HepG2 (cell line): ENCODE data around the gene L3MBTL3. TPM values are rescaled to one million over a fixed set of nuclear protein-coding genes. Genes with fewer than 3 reads are reported as not detected.

Experiments
- ATAC-seq: fragments of 200-7000 bp; cut with Tn5 transposase; 3 replicates; pipeline ENCODE4 v1.9.1; 2020; ENCODE audit warnings: mild to moderate bottlenecking, moderate library complexity
- BruUV-seq: library from RNA; stranded (reverse); fragments of 400-500 nt; replicated peaks from 2 replicates; lab custom pipeline; 2021; lab: Mats Ljungman, UMichigan
- CTCF ChIA-PET: fragments of 300-600 bp; formaldehyde crosslinking; extraction: SDS; loops from one replicate; lab custom pipeline; 2021; ENCODE audit warnings: low total read pairs, inconsistent platforms, low intra/inter-chr PET ratio; lab: Yijun Ruan, JAX
- POLR2A ChIA-PET: fragments of 350-600 bp; sonication (Branson Sonifier 250); formaldehyde crosslinking; loops from one replicate; lab custom pipeline; 2020; ENCODE audit warnings: antibody characterized with exemption, inconsistent platforms; lab: Yijun Ruan, JAX
- DNase-seq: peaks from one replicate; pipeline ENCODE4 v3.0.0-alpha.2; 2015; ENCODE audit warnings: low spot score
- FAIRE-seq: peaks from 3 replicates; lab custom pipeline; 2011; peaks lifted over from hg19 to GRCh38; lab: Jason Lieb, UNC
- H2AFZ ChIP-seq: one replicate; pipeline ENCODE4 v1.6.1; 2011; ENCODE audit warnings: low read length, inconsistent platforms
- H3K27ac ChIP-seq: fragments of 300-600 bp; 3 replicates; pipeline ENCODE4 v1.8.0; 2011; ENCODE audit warnings: mixed run types, mild to moderate bottlenecking, mixed read lengths, low read length, inconsistent platforms; ENCODE audit not compliant: insufficient read depth; ENCODE audit errors: extremely low read length
- H3K27me3 ChIP-seq, 2 experiments: fragments of 200-600 bp in 1 of 2; 2 replicates in 1 of 2; 3 replicates in 1 of 2; pipeline versions ENCODE4 v1.6.0 to v1.8.0; 2011; ENCODE audit warnings: low read length in 2 of 2, mild to moderate bottlenecking in 2 of 2, moderate library complexity in 2 of 2, inconsistent platforms in 1 of 2; ENCODE audit not compliant: insufficient read depth in 2 of 2, control insufficient read depth in 1 of 2
- H3K36me3 ChIP-seq, 2 experiments: fragments of 200-600 bp in 1 of 2; replicated peaks in 1 of 2; 2 replicates in 1 of 2; 3 replicates in 1 of 2; pipeline versions ENCODE4 v1.5.1 to v1.8.0; 2011; ENCODE audit warnings: low read length in 2 of 2, inconsistent platforms in 1 of 2; ENCODE audit not compliant: insufficient read depth in 2 of 2, control insufficient read depth in 1 of 2
- H3K4me1 ChIP-seq: 2 replicates; pipeline ENCODE4 v1.5.1; 2012; ENCODE audit warnings: low read length, inconsistent platforms; ENCODE audit not compliant: insufficient read depth
- H3K4me2 ChIP-seq: 2 replicates; pipeline ENCODE4 v1.6.0; 2011; ENCODE audit warnings: low read depth, low read length, inconsistent platforms
- H3K4me3 ChIP-seq, 3 experiments: fragments of 200-600 bp in 1 of 3; sonication (generic), shearing (Covaris generic) in 1 of 3; replicated peaks in 1 of 3; 2 replicates each; pipeline ENCODE4 v1.5.1; 2011 to 2016; ENCODE audit warnings: low read length in 3 of 3, inconsistent platforms in 2 of 3, low read depth in 2 of 3, mild to moderate bottlenecking in 2 of 3, control low read depth in 1 of 3, mixed read lengths in 1 of 3; ENCODE audit not compliant: insufficient read depth in 1 of 3
- H3K79me2 ChIP-seq: one replicate; pipeline ENCODE4 v1.6.1; 2011; ENCODE audit warnings: low read length, inconsistent platforms; ENCODE audit not compliant: insufficient read depth
- H3K9ac ChIP-seq: 2 replicates; pipeline ENCODE4 v1.6.0; 2011; ENCODE audit warnings: mild to moderate bottlenecking, low read depth, low read length, inconsistent platforms; ENCODE audit not compliant: insufficient read depth
- H3K9me3 ChIP-seq: 2 replicates; pipeline ENCODE4 v1.5.1; 2012; ENCODE audit warnings: mild to moderate bottlenecking, low read length
- H4K20me1 ChIP-seq: 2 replicates; pipeline ENCODE4 v1.6.0; 2011; ENCODE audit warnings: inconsistent platforms, mild to moderate bottlenecking, low read length, moderate library complexity; ENCODE audit not compliant: insufficient read depth
- HMGXB3 ChIP-seq: sonication (generic); formaldehyde crosslinking; IDR thresholded peaks from 2 replicates; pipeline ENCODE4 v1.4.0; 2020; ENCODE audit warnings: missing genetic modification reagents, borderline replicate concordance
- KAT2B ChIP-seq: fragments of 150-350 bp; IDR thresholded peaks from 2 replicates; pipeline ENCODE4 v1.6.1; 2014; ENCODE audit warnings: low read depth, low read length, borderline replicate concordance
- MAFF ChIP-seq: IDR thresholded peaks from 2 replicates; pipeline ENCODE4 v1.6.1; 2011; ENCODE audit warnings: low read depth, low read length, improper control_type of control experiment
- MAFK ChIP-seq, 2 experiments: IDR thresholded peaks in 1 of 2; conservative IDR thresholded peaks in 1 of 2; 2 replicates each; pipeline ENCODE4 v1.6.1; 2011; ENCODE audit warnings: improper control_type of control experiment in 2 of 2, low read length in 2 of 2
- TFAP4 ChIP-seq: sonication (generic); IDR thresholded peaks from 2 replicates; pipeline ENCODE4 v1.6.1; 2016; ENCODE audit warnings: low read depth, borderline replicate concordance
- ZBTB10 ChIP-seq: sonication (generic); formaldehyde crosslinking; IDR thresholded peaks from 2 replicates; pipeline ENCODE4 v1.4.0; 2020; ENCODE audit warnings: missing genetic modification reagents, borderline replicate concordance
- WGBS: methylation state at CpG from one replicate; pipeline ENCODE4 v1.1.6; 2017; ENCODE audit warnings: low lambda C conversion rate; 5-methylcytosine and 5-hydroxymethylcytosine counted together
- in situ Hi-C: cut with HindIII; loops from 2 replicates; pipeline ENCODE4 v1.10.0; 2017; ENCODE audit warnings: low pct_unique_long_range_greater_than_20kb; ENCODE audit not compliant: extremely low pct_ligation_motif_present
- intact Hi-C: fragments of 100-400 bp; cut with micrococcal nuclease; formaldehyde crosslinking; loops from one replicate; pipeline ENCODE4 v1.10.0; 2022; ENCODE audit not compliant: unreplicated experiment
- polyA plus RNA-seq, 8 experiments: library from polyadenylated mRNA; depleted of rRNA in 3 of 8; stranded (reverse) in 7 of 8; unstranded in 1 of 8; fragments of >200 nt; fragmentation: Illumina TruSeq in 4 of 8; extraction: Trizol in 4 of 8; gene quantifications; 2 replicates each; pipeline versions ENCODE4 v1.2.1 to v1.2.3, GENCODE V29; 2011 to 2016; ENCODE audit warnings: low read depth in 4 of 8, missing spikeins in 1 of 8, mixed read lengths in 1 of 8; ENCODE audit not compliant: insufficient read depth in 1 of 8
- total RNA-seq, 5 experiments: library from RNA; depleted of rRNA; stranded (reverse); fragments of >200 nt; fragmentation: Illumina TruSeq; extraction: Trizol; gene quantifications; 2 replicates each; pipeline ENCODE4 v1.2.3, GENCODE V29; 2016; ENCODE audit warnings: low read depth in 1 of 5

The L3MBTL3 gene
- total and polyA plus RNA-seq, 2 of the 13 experiments (the other 11 are each of a cell fraction or from before 2014, with no cell fraction given) = 1.5 to 2.5 TPM

- POLR2A ChIA-PET = no interaction called here
- intact Hi-C loops (no loop called here), in situ Hi-C loops (no loop called here)
- TF ChIP-seq MAFF = peak; percentile 47; the same call in 1 of the 2 replicates
- peak; percentile 53 to 63 for TF ChIP-seq MAFK (conservative IDR thresholded peaks at IDR 0.05 in 1 of 2, IDR thresholded peaks at IDR 0.05 in 1 of 2; ENCODE audit: low read length in 2 of 2)
- TF ChIP-seq TFAP4 = no peak
- TF ChIP-seq, all 625 proteins: peak for 2
- H3K4me1 ChIP-seq = no peaks in the 10 kb centered on the region
- DNase-seq (no peak), FAIRE-seq (no peak), ATAC-seq (no peak)
- no peak overlapping the region for H3K27ac ChIP-seq
- H3K79me2 ChIP-seq = no peaks in the 10 kb centered on the region
- peaks cover 0 to 13% of the 10 kb centered on the region in 2 experiments; a peak in 2 of 5 replicates for H3K27me3 ChIP-seq
- no peak overlapping the region for H3K4me2 ChIP-seq
- no peak overlapping the region for H2AFZ ChIP-seq
- no peak overlapping the region for H3K9ac ChIP-seq
- WGBS = 0% methylated on average over 3 of the region's 3 CpGs
- no TSS peak for BruUV-seq
- no peaks in the 10 kb centered on the region for H3K9me3 ChIP-seq
- no peaks in the 10 kb centered on the region for H4K20me1 ChIP-seq
- CTCF ChIA-PET = no interaction called here
- H3K36me3 ChIP-seq = no peaks in the 10 kb centered on the region
- no peak overlapping the region for H3K4me3 ChIP-seq
These were observed 169.2 kb downstream of the L3MBTL3 start for GRCh38 chr6:130187335-130188206.

- POLR2A ChIA-PET = interaction anchor here (0.5 kb wide), 1 partner anchor 104 kb away, joined by 3 read pairs; no protein-coding TSS in a partner anchor
- peaks cover 2 to 13% of the 10 kb centered on the region in 2 experiments; a peak in 3 of 5 replicates for H3K27me3 ChIP-seq
- H3K27ac ChIP-seq = no peak overlapping the region
- no peak overlapping the region for H2AFZ ChIP-seq
- in situ Hi-C loops (no loop called here), intact Hi-C loops (no loop called here)
- FAIRE-seq (no peak), ATAC-seq (no peak), DNase-seq (no peak)
- no peaks in the 10 kb centered on the region for H4K20me1 ChIP-seq
- CTCF ChIA-PET = no interaction called here
- WGBS = 19% methylated on average over 6 of the region's 6 CpGs
- no peaks in the 10 kb centered on the region for H3K9me3 ChIP-seq
- H3K4me3 ChIP-seq = no peak overlapping the region
- H3K4me1 ChIP-seq = no peaks in the 10 kb centered on the region
- BruUV-seq = no TSS peak
- no peaks in the 10 kb centered on the region for H3K79me2 ChIP-seq
- no peak overlapping the region for H3K9ac ChIP-seq
- H3K4me2 ChIP-seq = no peak overlapping the region
- no peaks in the 10 kb centered on the region for H3K36me3 ChIP-seq
- no peak for TF ChIP-seq HMGXB3 (CRISPR knock-in tag)
- TF ChIP-seq ZBTB10 = no peak
- TF ChIP-seq KAT2B = no peak
These were observed 170.0 kb downstream of the L3MBTL3 start for GRCh38 chr6:130188207-130188899.
